Transverse colon (tissue), 4 donors: ENCODE results near the gene TUT7.

ENCODE experiments used
- CTCF ChIP-seq, 5 experiments: fragments of 200-600 bp in 3 of 5; fragments of 450-650 bp in 2 of 5; sonication (generic) in 3 of 5; IDR thresholded peaks; 1 replicate in 2 of 5; 2 replicates in 3 of 5; pipeline ENCODE4 v1.5.1; 2016 to 2017; ENCODE audit warnings: antibody characterized with exemption in 5 of 5, inconsistent platforms in 3 of 5, mild to moderate bottlenecking in 2 of 5, moderate library complexity in 1 of 5
- POLR2A ChIP-seq: fragments of 450-650 bp; IDR thresholded peaks from one replicate; pipeline ENCODE4 v1.6.1; 2016; ENCODE audit warnings: antibody characterized with exemption, mild to moderate bottlenecking, moderate library complexity
- POLR2AphosphoS5 ChIP-seq, 3 donors: sonication (generic); formaldehyde crosslinking; IDR thresholded peaks; one replicate each; pipeline ENCODE4 v1.6.1; 2016; ENCODE audit warnings: antibody characterized with exemption in 3 of 3

- TF ChIP-seq CTCF (IDR thresholded peaks at IDR 0.05) (no peak), POLR2AphosphoS5 (IDR thresholded peaks at IDR 0.05) (no peak), POLR2A (no peak)
Measured at GRCh38 chr9:86361176-86361575, 7.0 kb upstream of the TUT7 start.
